Pancreas (tissue), 10 donors: ENCODE data around the gene AFF3. TPM values are rescaled to one million over a fixed set of nuclear protein-coding genes. Genes with fewer than 3 reads are reported as not detected.

Source experiments
- ATAC-seq, 4 donors: fragments of 200-7000 bp; cut with Tn5 transposase; one replicate each; pipeline versions ENCODE4 v1.8.0 to v1.9.1; 2020; ENCODE audit warnings: mild to moderate bottlenecking in 4 of 4, moderate library complexity in 4 of 4
- DNase-seq, 6 donors: peaks; one replicate each; pipeline ENCODE4 v3.0.0-alpha.2; 2020
- FAIRE-seq: peaks from 2 replicates; lab custom pipeline; 2012; peaks lifted over from hg19 to GRCh38; lab: Jason Lieb, UNC
- H3K27ac ChIP-seq, 4 donors: fragments of 200-600 bp; sonication (generic); 1 replicate in 3 of 4; 2 replicates in 1 of 4; pipeline versions ENCODE4 v1.5.0 to v1.8.0; 2020
- H3K27me3 ChIP-seq, 4 donors: fragments of 200-600 bp; one replicate each; pipeline ENCODE4 v1.8.0; 2021
- H3K36me3 ChIP-seq, 3 donors: fragments of 200-600 bp; sonication (generic) in 1 of 3; one replicate each; pipeline versions ENCODE4 v1.5.0 to v1.8.0; 2020 to 2021
- H3K4me1 ChIP-seq, 3 donors: fragments of 200-600 bp; one replicate each; pipeline ENCODE4 v1.8.0; 2021
- H3K4me3 ChIP-seq, 4 donors: fragments of 200-600 bp; sonication (generic) in 2 of 4; one replicate each; pipeline versions ENCODE4 v1.5.0 to v1.8.0; 2020 to 2021
- H3K9me3 ChIP-seq, 4 donors: fragments of 200-600 bp; one replicate each; pipeline ENCODE4 v1.8.0; 2021
- WGBS, 2 donors: extraction: QIAGEN DNeasy Blood & Tissue Kit; methylation state at CpG; one replicate each; pipeline ENCODE4 v1.1.7; 2013; 5-methylcytosine and 5-hydroxymethylcytosine counted together
- intact Hi-C, 3 donors: fragments of 100-400 bp; cut with DNase I; formaldehyde crosslinking; loops; one replicate each; pipeline versions ENCODE4 v1.11.1 to v1.14.2; 2022
- polyA plus RNA-seq, 2 donors: library from polyadenylated mRNA; stranded (reverse); fragments of 200-250 nt; gene quantifications; one replicate each; pipeline ENCODE4 v1.2.3, GENCODE V29; 2013
- total RNA-seq, 6 donors: library from RNA; stranded (reverse); fragmentation: NEBNext Ultra II Directional in 4 of 6; extraction: Animal tissue kit (Norgen Biotek cat#: 25700) in 4 of 6; gene quantifications; one replicate each; pipeline versions ENCODE4 v1.2.1 to v1.2.4, GENCODE V29; 2021 to 2023
- TF ChIP-seq, protein P1 (sequence below), 4 donors: fragments of 200-600 bp; sonication (generic) in 3 of 4; IDR thresholded peaks; one replicate each; pipeline versions ENCODE4 v1.5.0 to v1.8.0; 2021; ENCODE audit warnings: antibody characterized with exemption in 4 of 4
- donor health status: healthy with polysubstance abuse.
- donor health status: DM: no; HTN: no; CAD: no; lungs with moderate emphysema.
- donor health status: DM: no; HTN: no; CAD: no.
- donor health status: control.
- donor health status: control.
- donor health status: Bipolar disorder and iron deficiency.
- donor health status: DM: yes; HTN: yes; CAD: no.
- donor health status: DM: no; HTN: no; CAD: no.
- donor health status: DM: no; HTN: no; CAD: no.
- donor health status: DM: yes; HTN: yes; CAD: no.

The AFF3 gene
- total and polyA plus RNA-seq, 8 donors, result 0.19 to 1.1 (median 0.54) TPM

DNA sequence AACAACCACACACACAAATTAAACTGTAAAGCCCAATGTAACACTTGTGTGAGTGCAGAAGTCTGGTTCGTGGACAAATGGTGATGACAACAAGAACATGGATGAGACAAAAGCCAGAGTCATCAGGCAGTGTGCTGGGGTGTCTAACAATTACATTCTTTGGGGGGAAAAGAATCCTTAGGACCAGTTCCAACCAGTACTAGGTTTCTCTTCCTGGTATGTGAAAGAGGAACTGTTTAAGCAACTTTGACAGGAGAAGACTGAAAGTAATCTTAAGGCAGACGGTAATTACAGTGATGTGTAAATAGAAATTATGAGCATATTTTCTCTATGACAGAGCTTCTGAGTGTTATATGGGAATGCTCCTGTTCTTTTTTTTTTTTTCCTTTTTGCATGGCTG lies 133.4 kb downstream of the AFF3 start:
- DNase-seq (no peak), ATAC-seq (peak in 2 of 4 donors; percentile 41 to 57), FAIRE-seq (peak; percentile 71)
- Histone ChIP-seq H3K4me1 (no peaks in the 10 kb centered on the region), H3K27me3 (peaks cover 0 to 10% (median 0%) of the 10 kb centered on the region in 4 donors), H3K27ac (no peak overlapping the region), H3K9me3 (no peaks in the 10 kb centered on the region), H3K36me3 (no peaks in the 10 kb centered on the region), H3K4me3 (no peak overlapping the region)
- intact Hi-C loops, result no loop called here
- TF ChIP-seq, protein P1, sequence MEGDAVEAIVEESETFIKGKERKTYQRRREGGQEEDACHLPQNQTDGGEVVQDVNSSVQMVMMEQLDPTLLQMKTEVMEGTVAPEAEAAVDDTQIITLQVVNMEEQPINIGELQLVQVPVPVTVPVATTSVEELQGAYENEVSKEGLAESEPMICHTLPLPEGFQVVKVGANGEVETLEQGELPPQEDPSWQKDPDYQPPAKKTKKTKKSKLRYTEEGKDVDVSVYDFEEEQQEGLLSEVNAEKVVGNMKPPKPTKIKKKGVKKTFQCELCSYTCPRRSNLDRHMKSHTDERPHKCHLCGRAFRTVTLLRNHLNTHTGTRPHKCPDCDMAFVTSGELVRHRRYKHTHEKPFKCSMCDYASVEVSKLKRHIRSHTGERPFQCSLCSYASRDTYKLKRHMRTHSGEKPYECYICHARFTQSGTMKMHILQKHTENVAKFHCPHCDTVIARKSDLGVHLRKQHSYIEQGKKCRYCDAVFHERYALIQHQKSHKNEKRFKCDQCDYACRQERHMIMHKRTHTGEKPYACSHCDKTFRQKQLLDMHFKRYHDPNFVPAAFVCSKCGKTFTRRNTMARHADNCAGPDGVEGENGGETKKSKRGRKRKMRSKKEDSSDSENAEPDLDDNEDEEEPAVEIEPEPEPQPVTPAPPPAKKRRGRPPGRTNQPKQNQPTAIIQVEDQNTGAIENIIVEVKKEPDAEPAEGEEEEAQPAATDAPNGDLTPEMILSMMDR (IDR thresholded peaks at IDR 0.05), result no peak
- 39 to 52% methylated on average over 2 of the region's 2 CpGs for WGBS, 2 donors

DNA sequence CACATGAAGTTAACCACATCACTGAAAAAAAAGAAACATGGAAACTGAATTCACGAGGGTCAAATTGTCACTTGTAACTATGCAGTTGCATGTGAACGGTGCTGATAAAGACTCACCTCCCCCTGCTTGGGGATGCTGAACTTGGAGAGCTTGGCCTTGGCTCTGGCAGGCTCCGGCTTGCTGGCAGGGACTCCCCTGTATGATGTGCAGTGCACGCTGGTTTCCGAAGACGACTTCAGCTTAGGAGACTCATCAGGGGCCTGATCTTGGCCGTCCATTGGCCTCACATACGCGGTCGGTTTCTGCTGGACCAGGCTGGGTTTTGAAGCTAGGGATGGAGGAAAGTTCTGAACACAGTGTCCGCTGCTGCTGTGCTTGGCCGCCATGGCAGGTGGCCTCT lies 135.9 kb downstream of the AFF3 start:
- WGBS, 2 donors, result 85 to 89% methylated on average over 12 of the region's 12 CpGs

DNA sequence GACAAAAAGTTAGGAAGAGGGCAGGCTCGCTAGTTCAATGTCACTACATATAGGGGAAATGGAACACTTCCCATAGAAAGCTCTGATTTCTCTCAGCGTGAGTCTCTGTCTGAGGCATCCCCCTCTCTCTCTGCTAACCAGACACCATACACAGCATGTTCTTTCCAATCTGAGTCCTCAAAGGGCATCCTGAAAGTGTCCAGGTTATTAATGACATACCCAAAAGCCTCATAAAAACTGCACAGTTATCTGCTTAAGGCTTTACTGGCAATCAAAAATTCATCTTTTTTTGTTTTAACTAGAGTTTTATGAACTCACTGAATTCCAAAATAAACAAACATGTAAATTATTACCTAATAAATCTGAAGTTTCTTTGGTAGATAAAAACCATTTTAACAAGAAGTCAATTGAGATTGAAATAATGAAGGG lies 137.4 kb downstream of the AFF3 start:
- Histone ChIP-seq H3K27me3 (peaks cover 0 to 10% (median 0%) of the 10 kb centered on the region in 4 donors), H3K27ac (no peak overlapping the region), H3K36me3 (no peaks in the 10 kb centered on the region), H3K9me3 (no peaks in the 10 kb centered on the region), H3K4me1 (no peaks in the 10 kb centered on the region), H3K4me3 (no peak overlapping the region)
- intact Hi-C loops, result no loop called here
- WGBS, 2 donors, result 54 to 70% methylated on average over 2 of the region's 2 CpGs
- no peak for ATAC-seq
- DNase-seq, result no peak
- TF ChIP-seq, protein P1 (IDR thresholded peaks at IDR 0.05), result no peak
- no peak for FAIRE-seq

More for the DNA sequence above, 135.9 kb downstream of the AFF3 start:
- no peaks in the 10 kb centered on the region for H3K36me3 ChIP-seq
- FAIRE-seq (no peak), ATAC-seq (no peak), DNase-seq (no peak)
- intact Hi-C loops, result no loop called here
- no peaks in the 10 kb centered on the region for H3K4me1 ChIP-seq
- H3K4me3 ChIP-seq, result no peak overlapping the region
- TF ChIP-seq, protein P1 (IDR thresholded peaks at IDR 0.05), result no peak
- no peak overlapping the region for H3K27ac ChIP-seq
- H3K9me3 ChIP-seq, result no peaks in the 10 kb centered on the region
- H3K27me3 ChIP-seq, result peaks cover 0 to 10% (median 0%) of the 10 kb centered on the region in 4 donors

DNA sequence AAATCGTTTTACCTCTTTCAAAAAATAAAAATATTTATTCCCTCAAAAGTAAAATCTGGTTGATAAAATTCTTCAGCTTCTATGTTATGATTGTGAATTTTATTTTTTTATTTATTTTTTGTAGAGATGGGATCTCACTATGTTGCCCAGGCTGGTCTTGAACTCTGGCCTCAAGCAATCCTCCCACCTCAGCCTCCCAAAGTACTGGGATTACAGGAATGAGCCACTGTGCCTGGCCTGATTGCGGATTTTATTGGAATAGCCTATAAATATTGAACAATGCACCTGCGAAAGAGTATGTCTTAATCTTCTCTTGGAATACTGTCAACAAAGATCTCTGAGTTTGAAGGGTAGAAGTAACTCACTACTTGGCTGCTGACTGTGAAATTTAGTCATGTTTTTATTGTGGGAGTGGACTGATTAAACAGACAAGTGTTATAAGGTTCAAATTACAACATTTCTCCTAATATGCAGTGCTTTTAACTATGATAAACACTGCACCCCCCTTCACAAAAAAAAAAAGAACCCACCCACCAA lies 138.0 kb downstream of the AFF3 start:
- Histone ChIP-seq H3K27me3 (peaks cover 0 to 8% (median 0%) of the 10 kb centered on the region in 4 donors), H3K27ac (no peak overlapping the region), H3K4me1 (no peaks in the 10 kb centered on the region), H3K9me3 (no peaks in the 10 kb centered on the region), H3K36me3 (no peaks in the 10 kb centered on the region), H3K4me3 (no peak overlapping the region)
- WGBS, 2 donors, result 75 to 82% methylated on average over 3 of the region's 3 CpGs
- TF ChIP-seq, protein P1 (IDR thresholded peaks at IDR 0.05), result no peak
- intact Hi-C loops, result no loop called here
- no peak for FAIRE-seq
- no peak for DNase-seq
- ATAC-seq, result no peak

DNA sequence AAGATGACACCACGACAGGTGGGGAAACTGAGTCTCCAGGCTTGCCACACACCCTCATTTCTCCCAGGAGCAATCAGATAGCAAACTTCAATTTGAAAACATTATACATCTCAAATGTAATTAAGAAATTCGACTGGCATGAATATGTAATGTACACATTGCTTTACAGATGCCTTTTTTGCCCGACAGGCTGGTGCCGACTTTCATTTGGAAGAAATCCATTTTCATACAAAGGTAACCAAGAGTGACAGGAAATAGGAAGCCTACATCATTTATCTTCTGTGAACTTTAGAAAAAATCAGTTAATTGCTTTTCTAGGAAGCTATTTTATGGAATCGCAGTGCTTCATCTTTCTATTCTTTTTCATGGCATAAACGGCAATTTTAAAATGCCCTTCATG lies 140.3 kb downstream of the AFF3 start:
- H3K27me3 ChIP-seq, result peaks cover 0 to 8% (median 0%) of the 10 kb centered on the region in 4 donors
- ATAC-seq, result no peak
- 70 to 72% methylated on average over 6 of the region's 6 CpGs for WGBS, 2 donors
- no peak for FAIRE-seq
- H3K27ac ChIP-seq, result no peak overlapping the region
- DNase-seq, result no peak
- H3K36me3 ChIP-seq, result no peaks in the 10 kb centered on the region
- no peaks in the 10 kb centered on the region for H3K4me1 ChIP-seq
- H3K4me3 ChIP-seq, result no peak overlapping the region
- TF ChIP-seq, protein P1 (IDR thresholded peaks at IDR 0.05), result no peak
- intact Hi-C loops, result no loop called here
- no peaks in the 10 kb centered on the region for H3K9me3 ChIP-seq
